K562 (cell line): ENCODE data around the gene ZNF48. TPM values are rescaled to one million over a fixed set of nuclear protein-coding genes. Genes with fewer than 3 reads are reported as not detected.

Experiments used
- ESRRB ChIP-seq: fragments of 250-450 bp; sonication (Bioruptor Pico); IDR thresholded peaks from 2 replicates; pipeline ENCODE4 v1.5.0; 2020; ENCODE audit warnings: mild to moderate bottlenecking, moderate library complexity, borderline replicate concordance
- MEIS2 ChIP-seq: fragments of 450-650 bp; IDR thresholded peaks from 2 replicates; pipeline ENCODE4 v1.6.1; 2014; ENCODE audit warnings: mild to moderate bottlenecking; ENCODE audit not compliant: partially characterized antibody
- NCOR1 ChIP-seq: fragments of 450-650 bp; IDR thresholded peaks from 2 replicates; pipeline ENCODE4 v1.6.1; 2016; ENCODE audit warnings: mild to moderate bottlenecking, moderate library complexity
- RBM39 ChIP-seq: fragments of 200-400 bp; formaldehyde crosslinking; optimal IDR thresholded peaks from 2 replicates; pipeline ENCODE3; 2018; ENCODE audit warnings: low read depth, low read length
- SOX6 ChIP-seq: fragments of 450-650 bp; IDR thresholded peaks from 2 replicates; pipeline ENCODE4 v1.6.1; 2014; ENCODE audit warnings: mild to moderate bottlenecking
- ZNF311 ChIP-seq: fragments of 250-450 bp; sonication (Bioruptor Pico); IDR thresholded peaks from 2 replicates; pipeline ENCODE4 v1.4.0; 2020; ENCODE audit warnings: mild to moderate bottlenecking, moderate library complexity
- polyA plus RNA-seq, 8 experiments: library from polyadenylated mRNA; depleted of rRNA in 4 of 8; stranded (reverse) in 5 of 8; unstranded in 3 of 8; fragments of >200 nt; fragmentation: Nextera tagmentation in 2 of 8; fragmentation: Illumina TruSeq in 1 of 8; extraction: Ambion mirVana in 2 of 8; extraction: Trizol in 1 of 8; gene quantifications; 2 replicates each; pipeline versions ENCODE4 v1.2.1 to v1.2.3, GENCODE V29; 2011 to 2014; ENCODE audit warnings: inconsistent platforms in 1 of 8, missing spikeins in 1 of 8
- total RNA-seq, 7 experiments: library from RNA; depleted of rRNA in 6 of 7; stranded (reverse); fragments of >200 nt in 6 of 7; fragmentation: Illumina TruSeq in 2 of 7; extraction: Trizol in 2 of 7; gene quantifications; 2 replicates each; pipeline versions ENCODE4 v1.2.1 to v1.2.3, GENCODE V29; 2011 to 2021; ENCODE audit warnings: low replicate concordance in 1 of 7
- TF ChIP-seq, protein P1 (sequence below): fragments of 200-600 bp; sonication (generic); IDR thresholded peaks from one replicate; pipeline ENCODE4 v1.6.1; 2012; ENCODE audit warnings: mild to moderate bottlenecking, low read depth, low read length, inconsistent platforms

ZNF48 gene
- total and polyA plus RNA-seq, 9 of the 15 experiments (the other 6 are each of a cell fraction or from before 2014, with no cell fraction given): 0.38 to 11.6 (median 4.7) TPM

GRCh38 chr16:30369938-30370455, 25.2 kb upstream of the ZNF48 start (continued):
- TF ChIP-seq, protein P1, sequence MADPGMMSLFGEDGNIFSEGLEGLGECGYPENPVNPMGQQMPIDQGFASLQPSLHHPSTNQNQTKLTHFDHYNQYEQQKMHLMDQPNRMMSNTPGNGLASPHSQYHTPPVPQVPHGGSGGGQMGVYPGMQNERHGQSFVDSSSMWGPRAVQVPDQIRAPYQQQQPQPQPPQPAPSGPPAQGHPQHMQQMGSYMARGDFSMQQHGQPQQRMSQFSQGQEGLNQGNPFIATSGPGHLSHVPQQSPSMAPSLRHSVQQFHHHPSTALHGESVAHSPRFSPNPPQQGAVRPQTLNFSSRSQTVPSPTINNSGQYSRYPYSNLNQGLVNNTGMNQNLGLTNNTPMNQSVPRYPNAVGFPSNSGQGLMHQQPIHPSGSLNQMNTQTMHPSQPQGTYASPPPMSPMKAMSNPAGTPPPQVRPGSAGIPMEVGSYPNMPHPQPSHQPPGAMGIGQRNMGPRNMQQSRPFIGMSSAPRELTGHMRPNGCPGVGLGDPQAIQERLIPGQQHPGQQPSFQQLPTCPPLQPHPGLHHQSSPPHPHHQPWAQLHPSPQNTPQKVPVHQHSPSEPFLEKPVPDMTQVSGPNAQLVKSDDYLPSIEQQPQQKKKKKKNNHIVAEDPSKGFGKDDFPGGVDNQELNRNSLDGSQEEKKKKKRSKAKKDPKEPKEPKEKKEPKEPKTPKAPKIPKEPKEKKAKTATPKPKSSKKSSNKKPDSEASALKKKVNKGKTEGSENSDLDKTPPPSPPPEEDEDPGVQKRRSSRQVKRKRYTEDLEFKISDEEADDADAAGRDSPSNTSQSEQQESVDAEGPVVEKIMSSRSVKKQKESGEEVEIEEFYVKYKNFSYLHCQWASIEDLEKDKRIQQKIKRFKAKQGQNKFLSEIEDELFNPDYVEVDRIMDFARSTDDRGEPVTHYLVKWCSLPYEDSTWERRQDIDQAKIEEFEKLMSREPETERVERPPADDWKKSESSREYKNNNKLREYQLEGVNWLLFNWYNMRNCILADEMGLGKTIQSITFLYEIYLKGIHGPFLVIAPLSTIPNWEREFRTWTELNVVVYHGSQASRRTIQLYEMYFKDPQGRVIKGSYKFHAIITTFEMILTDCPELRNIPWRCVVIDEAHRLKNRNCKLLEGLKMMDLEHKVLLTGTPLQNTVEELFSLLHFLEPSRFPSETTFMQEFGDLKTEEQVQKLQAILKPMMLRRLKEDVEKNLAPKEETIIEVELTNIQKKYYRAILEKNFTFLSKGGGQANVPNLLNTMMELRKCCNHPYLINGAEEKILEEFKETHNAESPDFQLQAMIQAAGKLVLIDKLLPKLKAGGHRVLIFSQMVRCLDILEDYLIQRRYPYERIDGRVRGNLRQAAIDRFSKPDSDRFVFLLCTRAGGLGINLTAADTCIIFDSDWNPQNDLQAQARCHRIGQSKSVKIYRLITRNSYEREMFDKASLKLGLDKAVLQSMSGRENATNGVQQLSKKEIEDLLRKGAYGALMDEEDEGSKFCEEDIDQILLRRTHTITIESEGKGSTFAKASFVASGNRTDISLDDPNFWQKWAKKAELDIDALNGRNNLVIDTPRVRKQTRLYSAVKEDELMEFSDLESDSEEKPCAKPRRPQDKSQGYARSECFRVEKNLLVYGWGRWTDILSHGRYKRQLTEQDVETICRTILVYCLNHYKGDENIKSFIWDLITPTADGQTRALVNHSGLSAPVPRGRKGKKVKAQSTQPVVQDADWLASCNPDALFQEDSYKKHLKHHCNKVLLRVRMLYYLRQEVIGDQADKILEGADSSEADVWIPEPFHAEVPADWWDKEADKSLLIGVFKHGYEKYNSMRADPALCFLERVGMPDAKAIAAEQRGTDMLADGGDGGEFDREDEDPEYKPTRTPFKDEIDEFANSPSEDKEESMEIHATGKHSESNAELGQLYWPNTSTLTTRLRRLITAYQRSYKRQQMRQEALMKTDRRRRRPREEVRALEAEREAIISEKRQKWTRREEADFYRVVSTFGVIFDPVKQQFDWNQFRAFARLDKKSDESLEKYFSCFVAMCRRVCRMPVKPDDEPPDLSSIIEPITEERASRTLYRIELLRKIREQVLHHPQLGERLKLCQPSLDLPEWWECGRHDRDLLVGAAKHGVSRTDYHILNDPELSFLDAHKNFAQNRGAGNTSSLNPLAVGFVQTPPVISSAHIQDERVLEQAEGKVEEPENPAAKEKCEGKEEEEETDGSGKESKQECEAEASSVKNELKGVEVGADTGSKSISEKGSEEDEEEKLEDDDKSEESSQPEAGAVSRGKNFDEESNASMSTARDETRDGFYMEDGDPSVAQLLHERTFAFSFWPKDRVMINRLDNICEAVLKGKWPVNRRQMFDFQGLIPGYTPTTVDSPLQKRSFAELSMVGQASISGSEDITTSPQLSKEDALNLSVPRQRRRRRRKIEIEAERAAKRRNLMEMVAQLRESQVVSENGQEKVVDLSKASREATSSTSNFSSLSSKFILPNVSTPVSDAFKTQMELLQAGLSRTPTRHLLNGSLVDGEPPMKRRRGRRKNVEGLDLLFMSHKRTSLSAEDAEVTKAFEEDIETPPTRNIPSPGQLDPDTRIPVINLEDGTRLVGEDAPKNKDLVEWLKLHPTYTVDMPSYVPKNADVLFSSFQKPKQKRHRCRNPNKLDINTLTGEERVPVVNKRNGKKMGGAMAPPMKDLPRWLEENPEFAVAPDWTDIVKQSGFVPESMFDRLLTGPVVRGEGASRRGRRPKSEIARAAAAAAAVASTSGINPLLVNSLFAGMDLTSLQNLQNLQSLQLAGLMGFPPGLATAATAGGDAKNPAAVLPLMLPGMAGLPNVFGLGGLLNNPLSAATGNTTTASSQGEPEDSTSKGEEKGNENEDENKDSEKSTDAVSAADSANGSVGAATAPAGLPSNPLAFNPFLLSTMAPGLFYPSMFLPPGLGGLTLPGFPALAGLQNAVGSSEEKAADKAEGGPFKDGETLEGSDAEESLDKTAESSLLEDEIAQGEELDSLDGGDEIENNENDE: no peak
- no peak for TF ChIP-seq NCOR1
- no peak for TF ChIP-seq ESRRB (CRISPR knock-in tag)
- TF ChIP-seq ZNF311: no peak
- no peak for TF ChIP-seq SOX6
- TF ChIP-seq MEIS2: peak; percentile 38
- no peak for TF ChIP-seq RBM39
